ENCODE measurements around the gene DYRK2. TPM values are rescaled to one million over a fixed set of nuclear protein-coding genes. Genes with fewer than 3 reads are reported as not detected.

The DYRK2 gene
- total and polyA plus RNA-seq, 10 of the 15 experiments (the other 5 are each of a cell fraction or from before 2014, with no cell fraction given), result 3.1 to 35.9 (median 12.2) TPM

GRCh38 chr12:67640863-67641262 is 7.7 kb upstream of the DYRK2 start:
- intact Hi-C loops (cut with micrococcal nuclease; ENCODE audit: unreplicated experiment) (no loop called here), in situ Hi-C loops (cut with MboI) (no loop called here)
- CTCF ChIA-PET, result no interaction called here
- SMC1A ChIA-PET (ENCODE audit: uncharacterized antibody, unreplicated experiment), result no interaction called here
- Histone ChIP-seq H2AFZ (ENCODE audit: control insufficient read depth, low read depth, low read length) (no peak overlapping the region), H3K9me3 (replicated peaks; ENCODE audit: control insufficient read depth, insufficient read depth, low read length) (no peaks in the 10 kb centered on the region), H3K27ac (ENCODE audit: control insufficient read depth, insufficient read depth) (no peak overlapping the region), H3K27me3 (replicated peaks in 1 of 2; ENCODE audit: control insufficient read depth in 2 of 2, insufficient read depth in 2 of 2, low read length in 1 of 2) (no peaks in the 10 kb centered on the region), H4K20me1 (ENCODE audit: control insufficient read depth, insufficient read depth) (no peaks in the 10 kb centered on the region), H3K4me2 (ENCODE audit: control insufficient read depth, insufficient read depth) (no peak overlapping the region), H3K4me3 (no peak overlapping the region), H3K4me1 (ENCODE audit: control insufficient read depth, insufficient read depth, low read length) (no peaks in the 10 kb centered on the region), H3K9ac (ENCODE audit: control insufficient read depth, insufficient read depth, low read length) (no peak overlapping the region), H3K36me3 (ENCODE audit: control insufficient read depth in 2 of 2, insufficient read depth in 2 of 2, low read length in 1 of 2) (no peaks in the 10 kb centered on the region), H3K79me2 (ENCODE audit: control insufficient read depth, insufficient read depth, low read length) (no peaks in the 10 kb centered on the region)
- DNase-seq (ENCODE audit: low read depth, low spot score), result no peak
- POLR2A ChIA-PET, result no interaction called here
- no peak for ATAC-seq
- 72% methylated on average over 2 of the region's 2 CpGs for WGBS (ENCODE audit: insufficient coverage, insufficient replicate concordance, low lambda C conversion rate, missing lambda C conversion rate)
- RAD21 ChIA-PET (ENCODE audit: unreplicated experiment), result no interaction called here
- no peak for FAIRE-seq
- TF ChIP-seq WRNIP1 (IDR thresholded peaks at IDR 0.05; ENCODE audit: borderline replicate concordance, low read depth, low read length) (no peak), GATAD2B (conservative IDR thresholded peaks at IDR 0.05; ENCODE audit: low read depth) (no peak), POLR2AphosphoS2 (IDR thresholded peaks at IDR 0.05; ENCODE audit: low read depth, low read length) (no peak)
- BruUV-seq (replicated peaks), result no TSS peak

DNA sequence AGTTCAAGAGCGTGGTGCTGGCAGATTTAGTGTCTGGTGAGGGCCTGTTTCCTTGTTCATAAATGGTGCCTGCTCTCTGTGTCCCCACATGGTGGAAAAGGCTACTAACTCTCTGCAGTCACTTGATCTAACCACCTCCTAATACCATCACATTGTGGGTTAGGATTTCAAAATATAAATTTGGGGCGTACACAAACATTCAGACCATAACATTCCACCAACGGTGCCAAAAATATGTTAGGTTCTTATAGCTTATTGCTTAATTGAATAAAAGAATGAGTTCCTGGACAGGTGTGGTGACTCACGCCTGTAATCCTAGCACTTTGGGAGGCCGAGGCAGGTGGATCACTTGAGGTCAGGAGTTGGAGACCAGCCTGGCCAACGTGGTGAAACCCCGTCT is 3.4 kb upstream of the DYRK2 start:
- FAIRE-seq (no peak), DNase-seq (ENCODE audit: low read depth, low spot score) (no peak), ATAC-seq (no peak)
- Histone ChIP-seq H3K4me3 (no peak overlapping the region), H3K27ac (ENCODE audit: control insufficient read depth, insufficient read depth) (no peak overlapping the region), H2AFZ (ENCODE audit: control insufficient read depth, low read depth, low read length) (no peak overlapping the region), H4K20me1 (ENCODE audit: control insufficient read depth, insufficient read depth) (no peaks in the 10 kb centered on the region), H3K4me2 (ENCODE audit: control insufficient read depth, insufficient read depth) (no peak overlapping the region), H3K27me3 (replicated peaks in 1 of 2; ENCODE audit: control insufficient read depth in 2 of 2, insufficient read depth in 2 of 2, low read length in 1 of 2) (no peaks in the 10 kb centered on the region), H3K9ac (ENCODE audit: control insufficient read depth, insufficient read depth, low read length) (no peak overlapping the region), H3K36me3 (ENCODE audit: control insufficient read depth in 2 of 2, insufficient read depth in 2 of 2, low read length in 1 of 2) (no peaks in the 10 kb centered on the region), H3K9me3 (replicated peaks; ENCODE audit: control insufficient read depth, insufficient read depth, low read length) (no peaks in the 10 kb centered on the region), H3K79me2 (ENCODE audit: control insufficient read depth, insufficient read depth, low read length) (peaks cover 16% of the 10 kb centered on the region), H3K4me1 (ENCODE audit: control insufficient read depth, insufficient read depth, low read length) (peaks cover 6% of the 10 kb centered on the region)
- intact Hi-C loops (cut with micrococcal nuclease; ENCODE audit: unreplicated experiment), result loop anchor here (5.0 kb wide), 1 partner anchor 193 kb away; no protein-coding TSS in a partner anchor
- SMC1A ChIA-PET (ENCODE audit: uncharacterized antibody, unreplicated experiment), result interaction anchor here (0.7 kb wide), 1 partner anchor 19 kb away, joined by 3 read pairs; no protein-coding TSS in a partner anchor
- RAD21 ChIA-PET (ENCODE audit: unreplicated experiment), result no interaction called here
- BruUV-seq (replicated peaks), result no TSS peak
- WGBS (ENCODE audit: insufficient coverage, insufficient replicate concordance, low lambda C conversion rate, missing lambda C conversion rate), result 98% methylated on average over 7 of the region's 7 CpGs
- in situ Hi-C loops (cut with MboI), result no loop called here
- CTCF ChIA-PET, result no interaction called here
- no peak for TF ChIP-seq NBN (IDR thresholded peaks at IDR 0.05)
- TF ChIP-seq, protein P1, sequence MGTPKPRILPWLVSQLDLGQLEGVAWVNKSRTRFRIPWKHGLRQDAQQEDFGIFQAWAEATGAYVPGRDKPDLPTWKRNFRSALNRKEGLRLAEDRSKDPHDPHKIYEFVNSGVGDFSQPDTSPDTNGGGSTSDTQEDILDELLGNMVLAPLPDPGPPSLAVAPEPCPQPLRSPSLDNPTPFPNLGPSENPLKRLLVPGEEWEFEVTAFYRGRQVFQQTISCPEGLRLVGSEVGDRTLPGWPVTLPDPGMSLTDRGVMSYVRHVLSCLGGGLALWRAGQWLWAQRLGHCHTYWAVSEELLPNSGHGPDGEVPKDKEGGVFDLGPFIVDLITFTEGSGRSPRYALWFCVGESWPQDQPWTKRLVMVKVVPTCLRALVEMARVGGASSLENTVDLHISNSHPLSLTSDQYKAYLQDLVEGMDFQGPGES (IDR thresholded peaks at IDR 0.05), result no peak
- TF ChIP-seq BCL3 (IDR thresholded peaks at IDR 0.05; ENCODE audit: borderline replicate concordance, insufficient read depth, low read depth, low read length, poor library complexity, severe bottlenecking), result no peak
- no peak for TF ChIP-seq YY1 (IDR thresholded peaks at IDR 0.05; ENCODE audit: low read depth, low read length)
- POLR2A ChIA-PET, result no interaction called here
